Right renal pelvis (tissue), 4 donors: ENCODE results near the gene STX18. TPM values are rescaled to one million over a fixed set of nuclear protein-coding genes. Genes with fewer than 3 reads are reported as not detected.
"Not testable (repeated sequence)": the region's sequence is repeated elsewhere in the genome, so short reads cannot be mapped to it uniquely, and the experiment has no call there.

Source experiments
- DNase-seq, 4 donors: peaks; one replicate each; pipeline ENCODE4 v3.0.0-alpha.2; 2013; ENCODE audit warnings: low read depth in 4 of 4, low spot score in 3 of 4, missing footprints in 1 of 4
- polyA plus RNA-seq, 4 donors: library from polyadenylated mRNA; unstranded; fragments of 120-200 nt; gene quantifications; one replicate each; pipeline ENCODE4 v1.2.1, GENCODE V29; 2013; ENCODE audit not compliant: insufficient read length in 4 of 4

Gene STX18
- polyA plus RNA-seq, 4 donors: 66.7 to 91.0 (median 78.7) TPM

DNA sequence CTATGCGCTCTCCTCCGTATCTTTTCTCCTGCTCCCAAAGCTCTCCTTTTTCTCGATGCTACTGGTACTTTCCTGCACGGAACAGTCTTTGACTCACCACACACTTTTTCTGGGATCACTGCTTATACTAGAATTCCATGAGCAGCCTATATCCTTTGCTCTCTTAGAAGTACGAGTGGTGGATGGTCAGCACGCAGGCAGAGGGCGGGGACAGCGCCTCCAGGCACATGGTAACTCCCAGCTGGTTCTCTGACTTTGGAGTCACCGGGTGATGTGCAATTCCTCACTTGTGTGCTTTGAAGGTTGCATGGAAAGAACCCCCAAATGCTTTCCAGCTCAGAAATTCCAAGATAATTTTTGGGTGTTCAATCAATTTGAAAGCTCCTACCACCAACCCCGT is 56.0 kb downstream of the STX18 start:
- DNase-seq: no peak

DNA sequence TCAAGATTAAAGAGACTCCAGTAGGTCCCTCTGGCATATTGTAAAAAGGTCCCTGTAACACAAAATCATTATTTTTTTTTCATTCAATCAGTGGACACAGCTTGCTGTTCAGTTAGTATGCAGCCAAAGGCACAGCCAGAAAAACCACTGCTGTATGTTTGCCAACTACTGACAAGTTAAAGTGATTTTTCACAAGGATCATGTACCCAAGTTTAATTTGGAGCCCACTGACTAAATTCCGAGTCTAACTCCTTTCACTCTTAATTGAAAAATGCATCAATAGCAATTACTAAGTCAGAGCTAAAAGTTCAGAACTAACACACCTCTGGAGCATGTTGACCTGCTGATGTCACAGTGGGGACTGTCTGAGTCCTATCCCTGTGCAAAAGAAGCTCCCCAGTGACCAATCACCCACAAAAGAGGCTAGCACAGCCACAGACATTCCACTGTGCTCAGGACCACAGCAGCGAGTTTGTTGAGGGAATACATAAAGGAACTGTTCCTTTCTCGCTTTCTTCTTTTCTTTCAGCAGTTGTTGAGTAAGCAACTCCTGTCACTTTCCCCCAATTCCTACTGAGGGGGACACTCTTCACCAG is 60.4 kb downstream of the STX18 start:
- DNase-seq: no peak

DNA sequence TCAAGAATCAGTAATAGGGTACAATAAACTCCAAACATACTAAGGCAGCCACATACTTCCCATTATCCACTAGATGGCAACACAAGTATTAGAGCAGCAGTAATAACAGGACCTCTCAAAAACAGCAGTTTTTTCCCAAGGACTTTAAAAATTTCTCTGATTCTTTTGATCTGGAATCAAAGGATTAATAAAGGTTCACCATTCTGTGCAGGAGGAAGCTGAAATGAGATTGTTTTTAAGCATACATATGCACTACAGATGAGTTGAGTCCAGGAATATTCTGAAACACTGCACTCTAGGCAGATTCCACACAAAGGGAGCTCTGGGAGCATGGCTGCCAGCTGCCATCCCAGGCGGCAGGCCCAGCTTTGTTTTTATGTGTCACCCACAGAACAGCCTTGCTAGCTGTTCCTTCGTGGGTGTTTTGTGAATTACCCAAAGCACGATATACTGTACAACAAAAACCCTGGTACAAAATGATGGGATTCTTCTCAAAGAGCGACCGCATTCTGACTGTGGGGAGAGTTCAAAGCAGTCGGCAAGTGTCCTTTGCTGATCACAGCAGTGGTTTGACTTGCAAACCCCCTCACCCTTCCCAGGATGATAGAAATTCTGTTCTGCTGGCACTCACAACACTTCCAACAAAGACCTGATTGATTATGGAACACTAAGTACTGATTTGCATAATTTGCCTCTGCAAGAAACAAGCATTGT is 61.0 kb downstream of the STX18 start:
- DNase-seq: no peak

DNA sequence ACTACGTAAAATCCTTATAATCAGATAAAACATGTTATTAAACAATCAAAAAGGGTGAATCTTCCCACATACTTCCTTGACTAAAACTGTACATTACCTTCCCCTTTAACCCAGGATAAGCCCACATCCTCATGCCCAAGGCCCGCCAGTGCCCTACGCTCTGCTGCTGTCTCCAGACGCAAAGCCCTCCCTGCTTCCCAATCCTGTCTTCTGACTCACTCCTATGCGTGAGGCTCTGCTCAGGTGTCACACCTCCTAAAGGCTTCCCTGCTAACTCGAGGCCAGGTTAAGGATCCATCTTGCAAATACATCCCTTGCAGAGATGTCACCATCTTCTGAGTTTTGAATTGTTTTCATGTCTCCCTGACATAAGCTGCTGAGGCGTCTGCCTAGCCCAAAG is 61.6 kb downstream of the STX18 start:
- DNase-seq: no peak

DNA sequence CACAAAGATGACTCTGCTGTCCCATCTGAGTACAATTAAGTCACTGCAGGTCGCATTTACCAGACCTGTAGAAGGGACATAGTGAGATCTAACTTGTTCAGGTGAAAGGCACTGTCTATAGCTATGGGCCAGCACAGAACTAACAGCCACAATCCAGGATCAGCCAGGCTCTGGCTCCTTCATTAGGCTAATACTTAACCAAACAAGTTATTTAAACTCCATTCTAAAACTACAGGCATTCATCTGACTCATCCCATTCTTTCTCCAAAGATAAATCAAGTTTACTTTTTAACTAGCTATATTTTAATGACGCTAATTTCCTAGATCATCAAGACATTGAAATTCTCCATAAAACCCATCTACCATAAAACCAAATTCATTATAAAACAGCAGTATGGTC is 62.5 kb downstream of the STX18 start:
- DNase-seq: no peak

DNA sequence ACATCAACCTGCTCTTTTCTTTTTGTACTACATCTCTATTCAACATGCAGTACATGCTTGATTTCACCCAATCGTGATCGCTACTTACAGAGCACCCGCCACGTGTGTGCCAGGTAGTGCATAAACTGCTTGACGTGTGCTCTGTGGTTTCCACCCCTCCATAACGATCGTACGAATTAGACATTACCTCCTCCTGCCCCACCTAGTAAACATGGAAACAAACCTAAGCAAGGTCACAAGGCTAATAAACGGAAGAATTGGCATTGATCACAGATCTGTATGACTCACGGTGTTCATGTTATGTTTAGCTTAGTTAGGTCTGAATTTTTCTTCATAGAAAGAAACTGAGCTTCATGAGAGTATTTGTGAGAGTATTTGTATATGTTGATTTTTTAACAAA is 64.1 kb downstream of the STX18 start:
- no peak for DNase-seq

DNA sequence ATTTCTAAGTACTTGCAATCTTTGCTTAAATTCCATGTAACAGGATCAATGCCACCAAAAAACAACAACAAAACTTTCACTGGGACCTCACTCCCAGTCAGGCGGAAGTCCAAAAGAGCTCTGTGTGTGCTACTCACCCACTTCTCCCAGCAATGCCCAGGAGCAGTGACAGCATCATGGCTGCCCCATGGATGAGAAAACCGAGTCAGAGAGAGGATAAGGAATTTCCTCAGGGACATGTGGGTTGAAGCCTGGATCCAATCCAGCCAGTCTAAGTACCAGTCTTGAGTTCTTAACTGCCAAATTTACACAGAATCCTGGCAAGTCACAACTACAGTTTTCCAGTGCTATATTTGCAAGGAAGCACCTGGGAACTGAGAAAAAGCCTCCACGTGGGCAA is 64.5 kb downstream of the STX18 start:
- no peak for DNase-seq

DNA sequence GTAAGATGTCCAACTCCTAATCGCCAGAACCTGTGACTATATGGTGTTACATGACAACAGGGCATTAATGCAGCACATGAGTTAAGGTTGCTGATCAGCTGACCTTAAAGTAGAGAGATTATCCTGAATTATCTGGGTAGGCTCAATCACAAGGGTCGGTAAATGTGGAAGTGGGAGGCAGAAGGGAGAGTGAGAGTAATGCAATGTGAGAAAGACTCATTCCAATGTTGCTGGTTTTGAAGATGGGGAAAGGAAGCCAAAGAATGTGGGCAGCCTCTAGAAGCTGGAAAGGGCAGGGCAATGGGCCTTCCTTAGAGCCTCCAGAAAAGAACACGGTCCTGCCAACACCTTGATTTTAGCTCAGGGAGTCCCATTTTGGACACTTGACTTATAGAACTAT is 67.4 kb downstream of the STX18 start:
- DNase-seq: no peak

DNA sequence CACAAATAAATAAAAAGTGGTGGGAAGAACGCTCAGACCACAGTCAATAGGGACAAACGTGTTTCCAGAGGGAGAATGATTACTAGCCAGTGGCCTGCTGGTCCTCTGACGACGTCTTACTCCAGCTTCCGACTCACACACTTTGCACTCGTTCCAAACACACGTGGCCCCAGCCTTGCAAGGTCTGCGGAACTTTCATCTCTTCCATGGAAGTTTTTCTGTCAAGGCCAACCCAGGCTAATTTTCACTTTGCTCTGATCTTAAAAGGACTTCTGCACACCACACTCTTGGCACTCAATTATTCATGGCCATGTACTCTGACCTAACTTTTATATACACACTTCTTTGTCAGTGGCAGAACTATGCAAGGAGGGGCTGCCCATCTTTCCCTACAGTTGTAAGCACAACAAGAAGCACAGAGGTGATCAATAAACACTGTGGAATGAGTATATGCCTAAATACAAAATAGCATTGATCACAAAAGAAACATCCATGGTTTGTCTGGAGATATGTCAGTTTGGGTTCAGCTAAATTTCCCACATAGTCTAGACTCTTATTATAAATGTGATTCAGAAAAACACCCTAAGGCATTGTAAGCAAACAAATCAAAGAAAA is 69.4 kb downstream of the STX18 start:
- DNase-seq: no peak

DNA sequence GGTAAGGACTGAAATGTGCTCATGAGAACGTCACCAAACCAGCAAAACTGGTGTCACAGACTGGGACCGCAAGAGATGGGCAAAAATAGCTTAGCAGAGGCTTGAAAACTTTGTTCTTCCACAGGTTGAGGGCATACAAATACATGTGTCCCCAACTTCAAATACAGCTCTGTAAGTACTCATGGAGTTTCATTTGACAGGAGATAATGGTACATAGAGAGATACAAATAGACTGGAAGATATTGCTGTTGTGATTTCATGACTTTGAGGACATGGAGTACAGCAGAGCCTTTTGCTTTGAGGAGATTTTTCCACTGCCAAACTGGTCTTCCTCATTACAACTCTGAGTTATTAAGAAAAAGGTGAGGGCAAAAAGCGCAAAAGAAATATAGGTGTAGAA is 70.7 kb downstream of the STX18 start:
- DNase-seq: no peak

DNA sequence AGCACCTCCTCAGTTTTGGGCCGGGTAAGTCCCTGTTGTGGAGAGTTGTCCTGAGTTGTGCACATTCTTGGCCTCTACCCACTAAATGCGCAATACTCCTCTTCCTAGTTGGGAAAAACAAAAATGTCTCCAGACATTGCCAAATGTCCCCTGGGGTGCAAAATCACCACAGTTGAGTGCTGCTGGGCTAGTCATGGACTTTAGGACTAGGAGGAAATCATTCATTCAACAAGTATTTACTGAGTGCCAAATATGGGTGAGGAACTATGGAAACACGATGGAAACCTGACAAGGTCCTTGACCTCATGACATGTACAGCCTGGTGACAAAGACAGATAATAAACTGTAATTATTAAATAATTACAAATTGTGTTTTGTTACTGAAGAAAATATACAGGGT is 71.6 kb downstream of the STX18 start:
- no peak for DNase-seq

DNA sequence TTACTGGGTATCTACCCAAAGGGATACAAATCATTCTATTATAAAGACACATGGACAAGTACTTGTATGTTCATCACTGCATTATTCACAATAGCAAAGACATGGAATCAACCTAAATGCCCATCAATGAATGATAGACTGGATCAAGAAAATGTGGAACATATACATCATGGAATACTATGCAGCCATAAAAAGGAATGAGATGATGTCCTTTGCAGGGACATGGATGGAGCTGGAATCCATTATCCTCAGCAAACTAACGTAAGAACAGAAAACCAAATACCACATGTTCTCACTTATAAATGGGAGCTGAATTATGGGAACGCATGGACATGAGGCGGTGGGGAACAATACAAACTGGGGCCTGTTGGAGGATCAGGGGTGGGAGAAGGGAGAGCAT is 76.6 kb downstream of the STX18 start:
- not testable (repeated sequence) for DNase-seq

DNA sequence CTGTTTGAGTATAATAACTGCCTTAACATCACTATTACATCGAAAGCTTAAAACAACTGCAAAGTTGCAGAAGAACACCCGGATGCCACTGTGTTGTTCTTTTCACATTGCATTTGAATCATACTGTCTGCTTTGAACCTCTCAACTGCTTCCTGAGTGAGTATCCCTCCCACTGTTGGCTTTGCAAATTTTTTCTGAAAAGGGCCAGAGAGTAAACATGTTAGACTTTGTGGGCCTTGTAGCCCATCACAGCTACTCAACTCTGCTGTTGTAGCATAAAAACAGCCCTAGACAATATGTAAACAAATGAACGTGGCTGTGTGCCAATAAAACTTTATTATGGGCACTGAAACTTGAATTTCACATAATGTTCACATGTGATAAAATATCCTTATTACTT is 78.9 kb downstream of the STX18 start:
- DNase-seq: no peak

DNA sequence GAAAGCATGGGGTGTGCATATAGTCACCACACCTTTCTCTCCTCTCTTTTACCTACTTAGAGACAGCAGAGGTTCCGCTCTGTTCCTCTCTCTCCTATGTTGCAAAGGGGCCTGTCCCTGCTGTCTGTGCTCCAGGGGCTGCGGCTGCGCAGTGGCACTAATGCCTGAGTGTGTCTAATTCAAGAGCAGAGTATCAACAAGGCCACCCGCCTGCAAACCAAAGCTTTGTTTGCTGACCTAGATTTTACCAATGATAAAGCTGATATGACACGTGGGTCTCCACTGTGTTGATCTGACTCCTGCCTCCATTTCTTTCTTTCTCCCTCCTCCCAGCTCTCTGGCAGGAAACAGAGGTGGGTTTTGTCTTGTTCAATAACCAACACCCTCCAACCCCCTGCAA is 80.0 kb downstream of the STX18 start:
- DNase-seq: no peak

DNA sequence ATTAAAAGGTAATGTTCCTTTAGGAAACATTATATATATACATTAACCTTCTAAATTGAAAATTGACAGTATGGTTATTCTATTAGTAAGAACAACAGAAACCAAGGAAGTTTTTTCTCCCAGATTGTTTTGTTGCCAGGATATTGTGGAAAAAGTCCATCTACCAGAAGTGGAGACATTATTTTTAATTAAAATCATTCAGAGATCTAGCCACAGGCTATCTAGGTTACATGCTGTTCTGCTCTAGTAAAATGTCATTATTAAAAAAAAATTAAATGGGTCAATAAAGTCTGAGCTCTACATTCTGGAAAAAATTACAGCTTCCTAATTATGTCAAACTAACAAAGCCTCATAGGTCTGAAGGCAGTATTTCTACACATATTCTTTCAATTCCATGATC is 80.7 kb downstream of the STX18 start:
- no peak for DNase-seq

DNA sequence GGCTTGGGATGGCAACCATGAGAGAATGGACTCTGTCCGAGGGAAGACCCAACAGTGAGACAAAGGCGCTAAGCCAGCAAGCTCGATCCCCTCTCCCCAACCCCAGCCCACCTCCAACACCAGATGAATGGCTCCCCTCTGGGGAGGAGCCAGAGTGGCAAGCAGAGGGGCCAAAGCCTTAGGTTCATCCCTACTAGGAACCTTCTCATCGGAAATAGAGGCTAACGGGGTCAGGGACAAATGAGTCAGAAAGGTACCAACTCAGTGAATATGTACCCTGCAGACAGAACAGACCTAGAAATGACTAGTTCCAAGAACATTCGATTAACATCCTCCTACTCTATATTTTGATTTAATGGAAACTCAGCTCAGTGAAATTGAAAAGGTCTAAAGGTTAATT is 81.1 kb downstream of the STX18 start:
- no peak for DNase-seq

DNA sequence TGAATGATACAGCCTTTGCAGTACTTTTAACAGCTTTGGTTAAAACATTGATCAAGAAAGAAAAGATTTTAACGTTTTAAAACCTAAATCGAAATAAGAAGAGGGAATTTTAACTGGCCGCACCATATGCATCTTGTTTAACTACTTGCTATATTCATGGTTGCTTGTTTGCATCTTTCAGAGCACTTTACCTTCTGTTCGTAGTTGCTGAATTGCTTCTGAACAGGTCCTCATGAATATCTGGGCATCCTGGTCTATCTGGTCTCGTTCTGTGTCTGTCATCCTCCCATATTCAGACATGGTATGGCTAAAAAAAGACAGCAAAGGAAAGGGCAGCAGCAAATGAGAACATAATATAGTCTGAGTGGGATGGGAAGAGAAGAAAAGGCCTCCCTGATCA is 82.7 kb downstream of the STX18 start:
- DNase-seq: no peak

DNA sequence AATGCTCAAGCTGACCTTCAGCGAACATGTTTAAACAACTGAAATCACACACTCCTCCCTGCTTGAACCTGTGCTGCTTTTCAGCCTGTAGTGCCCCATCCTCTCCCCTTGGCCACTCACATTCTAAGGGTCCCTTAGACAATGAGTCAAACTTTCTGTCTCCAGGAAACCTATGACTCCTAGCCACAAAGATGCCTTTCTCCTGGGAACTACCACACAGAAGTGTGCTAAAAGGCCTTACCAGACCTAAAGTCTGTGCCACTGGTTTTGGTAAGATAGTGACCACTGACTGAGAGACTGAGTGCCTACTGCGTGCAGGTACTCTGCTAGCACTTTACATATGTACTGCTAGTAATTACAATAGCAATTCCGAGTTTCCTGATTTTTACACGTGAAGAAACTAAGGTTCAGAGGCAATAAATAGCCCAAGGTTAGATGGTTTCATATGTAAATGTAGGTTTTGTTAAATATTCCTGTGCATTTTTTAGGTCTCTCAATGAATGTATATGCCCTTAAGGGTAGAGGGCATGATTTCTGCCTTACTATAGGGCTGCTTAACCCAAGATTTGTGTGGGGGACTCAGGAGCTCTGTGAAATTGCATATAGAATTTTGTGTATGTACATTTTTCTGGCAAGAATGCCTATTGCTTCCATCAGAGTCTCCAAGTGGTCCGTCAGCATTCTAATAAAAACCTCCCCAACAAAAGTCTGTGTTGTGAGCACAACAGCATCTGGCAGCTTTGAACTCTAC is 83.9 kb downstream of the STX18 start:
- no peak for DNase-seq

DNA sequence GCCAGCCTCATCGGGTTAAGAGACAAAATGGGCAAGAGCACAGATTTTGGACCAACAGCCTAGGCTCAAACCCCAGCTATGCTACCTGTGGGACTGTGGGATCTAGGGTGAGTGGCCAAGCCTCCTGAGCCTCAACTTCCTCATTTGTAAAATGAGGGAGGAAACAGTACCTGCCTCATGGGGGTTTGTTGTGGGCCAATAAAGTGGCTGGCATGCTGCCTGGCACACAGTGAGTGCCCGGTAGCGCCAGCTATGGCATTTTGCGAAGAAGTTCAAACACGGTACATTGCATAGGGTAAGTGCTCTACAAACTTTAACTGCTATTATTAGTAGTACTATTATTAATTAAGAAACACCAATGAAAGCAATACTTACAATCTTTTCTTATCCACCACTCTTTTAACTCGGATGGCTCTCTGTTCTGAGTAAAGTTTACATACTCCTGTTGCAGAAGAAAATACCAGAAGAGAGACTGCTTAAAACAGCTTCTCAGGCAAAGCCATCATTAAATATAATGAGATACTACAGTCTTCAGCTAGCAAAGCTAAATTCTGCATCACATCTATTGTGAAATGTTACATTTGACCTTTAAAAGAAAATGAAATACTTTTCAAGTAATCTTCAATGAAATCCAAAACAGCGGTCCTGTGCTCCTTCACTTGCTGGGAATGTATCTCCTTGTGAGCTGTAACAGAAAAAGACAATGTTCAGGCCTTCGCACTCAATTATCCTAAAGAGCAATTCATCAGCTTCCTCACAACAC is 84.9 kb downstream of the STX18 start:
- no peak for DNase-seq

DNA sequence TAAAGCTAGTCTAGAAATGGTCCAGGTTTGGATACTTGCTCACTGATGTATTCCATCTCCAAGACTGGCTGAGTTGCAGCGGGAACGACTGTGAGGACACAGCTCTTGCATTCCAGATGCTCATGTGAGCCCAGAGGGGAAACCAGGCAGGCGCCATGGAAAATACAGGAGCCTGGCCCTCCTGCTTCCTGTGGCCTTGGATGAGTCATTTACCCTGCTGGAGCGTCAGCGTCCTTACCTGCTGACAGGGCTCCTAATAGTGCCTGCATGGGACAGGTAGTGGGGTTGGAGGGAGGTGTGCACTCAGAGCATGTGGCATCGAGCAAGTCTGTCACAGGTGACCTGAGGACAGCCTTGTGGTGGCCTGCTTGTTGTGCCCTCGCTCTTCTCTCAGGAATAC is 85.5 kb downstream of the STX18 start:
- DNase-seq: no peak
